Measurements from ENCODE around the gene RBPJL. TPM values are rescaled to one million over a fixed set of nuclear protein-coding genes. Genes with fewer than 3 reads are reported as not detected.

RBPJL gene
- total and polyA plus RNA-seq, 2 of the 13 experiments (the other 11 are each of a cell fraction or from before 2014, with no cell fraction given), result not detected

- TF ChIP-seq TIGD3 (CRISPR knock-in tag; IDR thresholded peaks at IDR 0.05; ENCODE audit: borderline replicate concordance), result no peak
- TF ChIP-seq, protein P1, sequence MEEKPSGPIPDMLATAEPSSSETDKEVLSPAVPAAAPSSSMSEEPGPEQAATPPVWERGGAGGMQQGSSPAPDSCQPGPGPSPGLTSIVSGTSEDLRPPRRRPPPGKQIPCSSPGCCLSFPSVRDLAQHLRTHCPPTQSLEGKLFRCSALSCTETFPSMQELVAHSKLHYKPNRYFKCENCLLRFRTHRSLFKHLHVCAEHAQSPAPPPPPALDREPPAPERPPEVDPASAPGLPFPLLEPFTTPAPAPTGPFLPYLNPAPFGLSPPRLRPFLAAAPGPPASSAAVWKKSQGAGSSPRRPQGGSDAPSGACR (CRISPR knock-in tag; IDR thresholded peaks at IDR 0.05), result no peak; the same call in 1 of the 2 replicates
- 0 out of 2 replicates have a peak, but pooled peaks have one; percentile 21 for TF ChIP-seq TEAD2 (CRISPR knock-in tag; IDR thresholded peaks at IDR 0.05)
- TF ChIP-seq ATF7-NPFF (CRISPR knock-in tag; IDR thresholded peaks at IDR 0.05; ENCODE audit: low read depth), result no peak
- no peak for TF ChIP-seq KDM6A (CRISPR knock-in tag; IDR thresholded peaks at IDR 0.05; ENCODE audit: low read depth)
- no peak for TF ChIP-seq ZNF619 (CRISPR knock-in tag; IDR thresholded peaks at IDR 0.05)
- peak; percentile 38; the same call in 1 of the 2 replicates for TF ChIP-seq ZNF788 (CRISPR knock-in tag; IDR thresholded peaks at IDR 0.05; ENCODE audit: borderline replicate concordance)
- TF ChIP-seq, protein P2, sequence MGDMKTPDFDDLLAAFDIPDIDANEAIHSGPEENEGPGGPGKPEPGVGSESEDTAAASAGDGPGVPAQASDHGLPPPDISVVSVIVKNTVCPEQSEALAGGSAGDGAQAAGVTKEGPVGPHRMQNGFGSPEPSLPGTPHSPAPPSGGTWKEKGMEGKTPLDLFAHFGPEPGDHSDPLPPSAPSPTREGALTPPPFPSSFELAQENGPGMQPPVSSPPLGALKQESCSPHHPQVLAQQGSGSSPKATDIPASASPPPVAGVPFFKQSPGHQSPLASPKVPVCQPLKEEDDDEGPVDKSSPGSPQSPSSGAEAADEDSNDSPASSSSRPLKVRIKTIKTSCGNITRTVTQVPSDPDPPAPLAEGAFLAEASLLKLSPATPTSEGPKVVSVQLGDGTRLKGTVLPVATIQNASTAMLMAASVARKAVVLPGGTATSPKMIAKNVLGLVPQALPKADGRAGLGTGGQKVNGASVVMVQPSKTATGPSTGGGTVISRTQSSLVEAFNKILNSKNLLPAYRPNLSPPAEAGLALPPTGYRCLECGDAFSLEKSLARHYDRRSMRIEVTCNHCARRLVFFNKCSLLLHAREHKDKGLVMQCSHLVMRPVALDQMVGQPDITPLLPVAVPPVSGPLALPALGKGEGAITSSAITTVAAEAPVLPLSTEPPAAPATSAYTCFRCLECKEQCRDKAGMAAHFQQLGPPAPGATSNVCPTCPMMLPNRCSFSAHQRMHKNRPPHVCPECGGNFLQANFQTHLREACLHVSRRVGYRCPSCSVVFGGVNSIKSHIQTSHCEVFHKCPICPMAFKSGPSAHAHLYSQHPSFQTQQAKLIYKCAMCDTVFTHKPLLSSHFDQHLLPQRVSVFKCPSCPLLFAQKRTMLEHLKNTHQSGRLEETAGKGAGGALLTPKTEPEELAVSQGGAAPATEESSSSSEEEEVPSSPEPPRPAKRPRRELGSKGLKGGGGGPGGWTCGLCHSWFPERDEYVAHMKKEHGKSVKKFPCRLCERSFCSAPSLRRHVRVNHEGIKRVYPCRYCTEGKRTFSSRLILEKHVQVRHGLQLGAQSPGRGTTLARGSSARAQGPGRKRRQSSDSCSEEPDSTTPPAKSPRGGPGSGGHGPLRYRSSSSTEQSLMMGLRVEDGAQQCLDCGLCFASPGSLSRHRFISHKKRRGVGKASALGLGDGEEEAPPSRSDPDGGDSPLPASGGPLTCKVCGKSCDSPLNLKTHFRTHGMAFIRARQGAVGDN (CRISPR knock-in tag; IDR thresholded peaks at IDR 0.05), result no peak; the same call in 1 of the 2 replicates
- no peak for TF ChIP-seq ZNF234 (CRISPR knock-in tag; conservative IDR thresholded peaks at IDR 0.05)
- TF ChIP-seq REL (CRISPR knock-in tag; conservative IDR thresholded peaks at IDR 0.05), result no peak
- peak; percentile 94 for TF ChIP-seq HIVEP1 (CRISPR knock-in tag; IDR thresholded peaks at IDR 0.05)
- no peak for TF ChIP-seq ZNF143 (CRISPR knock-in tag; IDR thresholded peaks at IDR 0.05)
- TF ChIP-seq ZNF772 (CRISPR knock-in tag; IDR thresholded peaks at IDR 0.05), result no peak
- no peak for TF ChIP-seq PHF5A (CRISPR knock-in tag; IDR thresholded peaks at IDR 0.05; ENCODE audit: low read depth, unreplicated experiment)
- no peak for TF ChIP-seq MXD1 (CRISPR knock-in tag; IDR thresholded peaks at IDR 0.05)
- TF ChIP-seq EEA1 (CRISPR knock-in tag; IDR thresholded peaks at IDR 0.05; ENCODE audit: borderline replicate concordance), result no peak
- no peak for TF ChIP-seq NCOA1 (CRISPR knock-in tag; IDR thresholded peaks at IDR 0.05)
- TF ChIP-seq CCAR2 (optimal IDR thresholded peaks at IDR 0.05; ENCODE audit: low read depth, low read length), result no peak
- no peak for TF ChIP-seq IKZF4 (CRISPR knock-in tag; IDR thresholded peaks at IDR 0.05; ENCODE audit: borderline replicate concordance, low read depth, not compliant biosample characterization)
- TF ChIP-seq ZMAT3 (CRISPR knock-in tag; conservative IDR thresholded peaks at IDR 0.05), result 0 out of 2 replicates have a peak, but pooled peaks have one; percentile 16
- TF ChIP-seq THRA (CRISPR knock-in tag; IDR thresholded peaks at IDR 0.05; ENCODE audit: borderline replicate concordance), result peak; percentile 47; the same call in 1 of the 2 replicates
Measured at GRCh38 chr20:45359406-45360148, 52.9 kb downstream of the RBPJL start (continued).

All from HepG2 (cell line).